Memory B cell (primary cell): Measurements from ENCODE around the gene TMEM267.
"Not testable (repeated sequence)": the region's sequence is repeated elsewhere in the genome, so short reads cannot be mapped to it uniquely, and the experiment has no call there.

Experiments used
- ATAC-seq: fragments of 150-1000 bp; cut with Tn5 transposase; 2 replicates; pipeline ENCODE4 v1.10.0; 2021; ENCODE audit warnings: low read depth, mild to moderate bottlenecking, moderate library complexity
- DNase-seq, 2 donors: peaks; one replicate each; pipeline ENCODE4 v3.0.0; 2022; ENCODE audit warnings: low spot score in 2 of 2
- H3K27ac Mint-ChIP-seq: one replicate; pipeline ENCODE4 v1.8.0; 2022; ENCODE audit warnings: mild to moderate bottlenecking, moderate library complexity, mixed read lengths
- H3K27me3 Mint-ChIP-seq: one replicate; pipeline ENCODE4 v1.8.0; 2022; ENCODE audit warnings: mixed read lengths
- H3K36me3 Mint-ChIP-seq: one replicate; pipeline ENCODE4 v1.8.0; 2022; ENCODE audit warnings: mild to moderate bottlenecking, mixed read lengths
- H3K4me1 Mint-ChIP-seq: one replicate; pipeline ENCODE4 v1.8.0; 2022; ENCODE audit warnings: mixed read lengths
- H3K4me3 Mint-ChIP-seq: one replicate; pipeline ENCODE4 v1.8.0; 2022; ENCODE audit warnings: mild to moderate bottlenecking, moderate library complexity, mixed read lengths
- H3K9me3 Mint-ChIP-seq: one replicate; pipeline ENCODE4 v1.8.0; 2022; ENCODE audit warnings: mixed read lengths

Gene TMEM267

DNA sequence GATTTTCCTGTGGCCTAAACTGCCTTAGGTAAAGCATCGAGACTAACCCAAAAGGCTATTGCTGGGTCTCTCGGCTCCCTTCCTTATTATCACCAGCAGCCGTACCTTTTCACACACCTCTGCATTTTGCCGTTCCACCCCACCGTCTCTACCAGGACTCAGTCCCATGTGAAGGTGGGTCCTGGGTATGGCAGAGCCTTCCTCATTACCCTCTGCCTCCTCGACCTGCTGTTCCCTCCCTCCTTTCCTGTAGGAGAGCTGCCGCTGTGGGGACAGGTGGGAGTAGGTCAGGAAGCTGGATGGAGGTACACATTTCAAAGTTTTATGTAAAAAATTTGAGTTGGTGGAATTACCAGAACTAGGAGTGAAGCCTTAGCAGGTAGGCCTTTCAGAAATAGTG lies 73.3 kb downstream of the TMEM267 start:
- no peaks in the 10 kb centered on the region for H3K36me3 Mint-ChIP-seq
- no peaks in the 10 kb centered on the region for H3K4me1 Mint-ChIP-seq
- no peak for ATAC-seq
- H3K27me3 Mint-ChIP-seq, result no peaks in the 10 kb centered on the region
- no peak overlapping the region for H3K27ac Mint-ChIP-seq
- DNase-seq, result no peak
- no peak overlapping the region for H3K4me3 Mint-ChIP-seq
- peaks cover 2% of the 10 kb centered on the region for H3K9me3 Mint-ChIP-seq

- peaks cover 5% of the 10 kb centered on the region for H3K9me3 Mint-ChIP-seq
- no peak overlapping the region for H3K27ac Mint-ChIP-seq
- no peak overlapping the region for H3K4me3 Mint-ChIP-seq
- no peaks in the 10 kb centered on the region for H3K4me1 Mint-ChIP-seq
- DNase-seq, result no peak
- no peaks in the 10 kb centered on the region for H3K36me3 Mint-ChIP-seq
- no peak for ATAC-seq
- H3K27me3 Mint-ChIP-seq, result no peaks in the 10 kb centered on the region
Observed at GRCh38 chr5:43409809-43410271, 73.8 kb downstream of the TMEM267 start.

GRCh38 chr5:43402524-43403066 lies 81.1 kb downstream of the TMEM267 start:
- not testable (repeated sequence) for H3K4me3 Mint-ChIP-seq, H3K36me3 Mint-ChIP-seq, H3K27ac Mint-ChIP-seq, ATAC-seq, H3K4me1 Mint-ChIP-seq, DNase-seq, H3K27me3 Mint-ChIP-seq, H3K9me3 Mint-ChIP-seq

DNA sequence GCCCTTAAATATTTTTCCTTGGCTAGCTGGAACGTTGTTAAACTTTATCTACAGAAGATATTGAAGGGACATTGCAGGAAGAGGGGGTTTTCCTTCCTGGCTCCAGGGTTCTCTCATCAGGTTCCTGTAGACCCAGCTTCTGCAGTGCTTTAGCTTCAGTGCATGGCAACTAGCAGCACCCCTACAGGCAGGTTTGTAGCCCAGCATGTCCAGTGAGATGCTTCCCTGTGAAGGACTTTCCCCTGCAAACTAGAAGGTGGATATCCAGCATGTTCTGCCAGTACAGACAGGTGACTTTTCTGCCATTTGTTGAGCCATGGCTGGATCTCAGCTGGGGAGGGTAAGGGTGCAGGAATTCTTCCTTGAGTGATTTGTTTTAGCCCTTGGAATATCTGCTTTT lies 81.8 kb downstream of the TMEM267 start:
- Mint-ChIP-seq H3K9me3 (peaks cover 7% of the 10 kb centered on the region), H3K27me3 (no peaks in the 10 kb centered on the region), H3K4me3 (no peak overlapping the region)

DNA sequence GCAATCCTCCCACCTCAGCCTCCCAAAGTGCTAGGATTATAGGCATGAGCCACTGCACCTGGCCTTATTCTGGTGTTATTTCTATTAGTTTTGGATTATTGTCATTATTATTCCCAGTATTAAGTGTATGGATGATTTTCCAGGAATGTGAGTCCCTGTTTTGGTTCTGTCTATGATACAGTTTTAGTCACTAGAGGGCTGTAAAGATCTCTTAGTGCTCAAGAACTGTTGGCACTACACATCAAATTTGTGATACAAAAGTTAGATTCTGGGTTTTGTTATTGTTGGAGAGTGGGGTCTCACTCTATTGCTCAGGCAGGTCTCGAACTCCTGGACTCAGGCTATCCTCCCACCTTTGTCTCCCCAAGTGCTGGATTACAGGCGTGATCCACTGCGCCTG lies 83.6 kb downstream of the TMEM267 start:
- Mint-ChIP-seq H3K4me1 (peaks cover 13% of the 10 kb centered on the region), H3K27ac (no peak overlapping the region), H3K36me3 (peaks cover 4% of the 10 kb centered on the region), H3K27me3 (no peaks in the 10 kb centered on the region), H3K4me3 (no peak overlapping the region), H3K9me3 (peaks cover 2% of the 10 kb centered on the region)
- no peak for DNase-seq
- ATAC-seq, result no peak

More for the DNA sequence above, 81.8 kb downstream of the TMEM267 start:
- Mint-ChIP-seq H3K36me3 (peaks cover 4% of the 10 kb centered on the region), H3K4me1 (peaks cover 8% of the 10 kb centered on the region), H3K27ac (no peak overlapping the region)
- DNase-seq, result no peak
- ATAC-seq, result no peak

- Mint-ChIP-seq H3K27me3 (no peaks in the 10 kb centered on the region), H3K36me3 (peaks cover 2% of the 10 kb centered on the region), H3K4me3 (peak overlapping the region; percentile 100), H3K27ac (peak overlapping the region; percentile 97), H3K9me3 (no peaks in the 10 kb centered on the region), H3K4me1 (peaks cover 13% of the 10 kb centered on the region)
- peak; percentile 58 to 64 for DNase-seq
- ATAC-seq, result peak; percentile 97
Observed at GRCh38 chr5:43396762-43397304, 86.8 kb downstream of the TMEM267 start.
